Chondrocyte (in vitro differentiated cells): ENCODE results near the gene PHYHIPL. TPM values are rescaled to one million over a fixed set of nuclear protein-coding genes. Genes with fewer than 3 reads are reported as not detected.

ENCODE experiments used
- DNase-seq: peaks from one replicate; pipeline ENCODE4 v3.0.0; 2021; ENCODE audit warnings: mixed read lengths, low spot score
- H3K27ac Mint-ChIP-seq: one replicate; pipeline ENCODE4 v1.8.0; 2021; ENCODE audit warnings: mild to moderate bottlenecking, moderate library complexity, mixed read lengths; ENCODE audit not compliant: unreplicated experiment
- H3K27me3 Mint-ChIP-seq: 2 replicates; pipeline ENCODE4 v1.8.0; 2021; ENCODE audit warnings: low read depth, mixed read lengths
- H3K36me3 Mint-ChIP-seq: 2 replicates; pipeline ENCODE4 v1.8.0; 2021; ENCODE audit warnings: low read depth, mixed read lengths
- H3K4me1 Mint-ChIP-seq: 2 replicates; pipeline ENCODE4 v1.8.0; 2021; ENCODE audit warnings: low read depth, mild to moderate bottlenecking, mixed read lengths
- H3K4me3 Mint-ChIP-seq: one replicate; pipeline ENCODE4 v1.8.0; 2021; ENCODE audit warnings: mild to moderate bottlenecking, moderate library complexity, mixed read lengths; ENCODE audit not compliant: unreplicated experiment
- H3K9me3 Mint-ChIP-seq: 2 replicates; pipeline ENCODE4 v1.8.0; 2021; ENCODE audit warnings: low read depth, mixed read lengths
- CTCF ChIP-seq: fragments of 200-600 bp; sonication (generic); IDR thresholded peaks from 2 replicates; pipeline ENCODE4 v1.5.0; 2021; ENCODE audit warnings: antibody characterized with exemption, mild to moderate bottlenecking, moderate library complexity
- total RNA-seq: library from RNA; stranded (reverse); gene quantifications from 3 replicates; pipeline ENCODE4 v1.2.1, GENCODE V29; 2021

The PHYHIPL gene
- total RNA-seq, 1 donor from 2014 or later = 0.20 TPM

GRCh38 chr10:59271160-59271559 lies 94.7 kb downstream of the PHYHIPL start:
- no peak overlapping the region for H3K27ac Mint-ChIP-seq
- H3K4me1 Mint-ChIP-seq = no peaks in the 10 kb centered on the region
- no peak for DNase-seq
- peaks cover 12% of the 10 kb centered on the region for H3K27me3 Mint-ChIP-seq
- H3K4me3 Mint-ChIP-seq = no peak overlapping the region
- TF ChIP-seq CTCF = no peak
- H3K9me3 Mint-ChIP-seq = peaks cover 3% of the 10 kb centered on the region
- peaks cover 8% of the 10 kb centered on the region for H3K36me3 Mint-ChIP-seq

- Mint-ChIP-seq H3K36me3 (peaks cover 8% of the 10 kb centered on the region), H3K27ac (no peak overlapping the region), H3K9me3 (peaks cover 3% of the 10 kb centered on the region), H3K27me3 (peaks cover 12% of the 10 kb centered on the region), H3K4me3 (no peak overlapping the region), H3K4me1 (no peaks in the 10 kb centered on the region)
- no peak for TF ChIP-seq CTCF
- DNase-seq = no peak
Observed at GRCh38 chr10:59272061-59272460, 95.6 kb downstream of the PHYHIPL start.

GRCh38 chr10:59273445-59273844 lies 97.0 kb downstream of the PHYHIPL start:
- H3K4me3 Mint-ChIP-seq = no peak overlapping the region

DNA sequence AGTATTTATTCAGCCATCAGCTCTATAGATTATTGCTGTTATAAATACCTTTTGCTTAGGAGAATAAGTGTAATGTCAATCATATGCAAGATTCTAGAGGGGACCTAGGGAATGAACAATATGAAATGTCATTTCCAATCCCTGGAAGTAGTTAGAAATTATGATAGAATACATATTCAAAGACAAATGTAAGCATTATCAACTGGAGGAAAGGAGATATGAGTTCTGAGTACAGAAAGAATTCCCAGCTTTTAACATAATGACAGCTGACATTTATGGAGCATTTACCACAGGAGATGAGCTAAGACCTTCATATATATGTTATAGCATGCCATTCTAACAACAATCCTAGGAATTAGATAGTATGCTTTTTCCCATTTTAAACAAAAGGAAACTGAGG lies 99.7 kb downstream of the PHYHIPL start:
- H3K27me3 Mint-ChIP-seq = peaks cover 5% of the 10 kb centered on the region
- no peaks in the 10 kb centered on the region for H3K4me1 Mint-ChIP-seq
- H3K9me3 Mint-ChIP-seq = no peaks in the 10 kb centered on the region
- no peaks in the 10 kb centered on the region for H3K36me3 Mint-ChIP-seq
- no peak overlapping the region for H3K27ac Mint-ChIP-seq
- H3K4me3 Mint-ChIP-seq = no peak overlapping the region
- no peak for DNase-seq
- no peak for TF ChIP-seq CTCF

More at GRCh38 chr10:59273445-59273844, 97.0 kb downstream of the PHYHIPL start:
- TF ChIP-seq CTCF = no peak
- no peak overlapping the region for H3K27ac Mint-ChIP-seq
- H3K27me3 Mint-ChIP-seq = peaks cover 9% of the 10 kb centered on the region
- no peaks in the 10 kb centered on the region for H3K9me3 Mint-ChIP-seq
- peaks cover 4% of the 10 kb centered on the region for H3K36me3 Mint-ChIP-seq
- DNase-seq = no peak
- H3K4me1 Mint-ChIP-seq = no peaks in the 10 kb centered on the region

DNA sequence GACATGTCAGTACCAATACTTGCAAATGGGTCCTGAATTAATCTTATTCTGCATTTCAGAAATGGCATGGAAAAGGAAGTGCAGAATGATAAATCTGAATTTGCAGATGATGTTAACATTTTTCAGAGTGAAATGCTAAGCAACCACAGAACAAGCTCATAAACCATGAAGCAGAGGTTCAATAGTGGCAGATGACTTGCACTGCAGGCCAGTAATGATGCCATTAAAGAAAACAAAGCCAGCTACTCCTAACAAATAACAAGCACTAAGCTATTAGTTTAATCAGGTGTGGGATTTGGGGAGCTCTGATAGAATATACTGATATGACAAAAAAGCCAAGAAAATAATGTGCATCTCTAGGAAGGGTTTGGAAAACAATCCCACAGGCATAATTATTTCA lies 100.5 kb downstream of the PHYHIPL start:
- no peak for TF ChIP-seq CTCF
- no peak for DNase-seq
- H3K27ac Mint-ChIP-seq = no peak overlapping the region
- peaks cover 5% of the 10 kb centered on the region for H3K27me3 Mint-ChIP-seq
- H3K36me3 Mint-ChIP-seq = no peaks in the 10 kb centered on the region
- H3K9me3 Mint-ChIP-seq = no peaks in the 10 kb centered on the region
- no peak overlapping the region for H3K4me3 Mint-ChIP-seq
- no peaks in the 10 kb centered on the region for H3K4me1 Mint-ChIP-seq
